ENCODE measurements around the gene CEP85.
A peak's percentile ranks its signal among the peaks of the same experiment; 100 is the strongest.

The CEP85 gene

GRCh38 chr1:26278724-26279455 is 44.9 kb downstream of the CEP85 start:
- peak; percentile 67 for DNase-seq

- DNase-seq: peak; percentile 89
Observed at GRCh38 chr1:26279456-26280332, 45.7 kb downstream of the CEP85 start, which contains the start of gene SH3BGRL3. TSS of gene SH3BGRL3 (plus strand) at chr1:26280086. CDS start at chr1:26280156, 70 bp downstream.

- no peak for DNase-seq
Observed at GRCh38 chr1:26280333-26281042, 46.5 kb downstream of the CEP85 start.

- DNase-seq: no peak
Observed at GRCh38 chr1:26281091-26281958, 47.3 kb downstream of the CEP85 start.

- no peak for DNase-seq
Observed at GRCh38 chr1:26281971-26282370, 48.0 kb downstream of the CEP85 start.

GRCh38 chr1:26282401-26282918 is 48.5 kb downstream of the CEP85 start:
- DNase-seq: no peak

- no peak for DNase-seq
Observed at GRCh38 chr1:26283279-26283853, 49.4 kb downstream of the CEP85 start.

GRCh38 chr1:26283871-26284596 is 50.0 kb downstream of the CEP85 start:
- DNase-seq: peak; percentile 28

- DNase-seq: peak; percentile 98
Observed at GRCh38 chr1:26284597-26285347, 50.8 kb downstream of the CEP85 start.

GRCh38 chr1:26285366-26286063 is 51.5 kb downstream of the CEP85 start:
- peak; percentile 76 for DNase-seq

- DNase-seq: no peak
Observed at GRCh38 chr1:26286064-26286416, 52.0 kb downstream of the CEP85 start.

GRCh38 chr1:26287033-26287711 is 53.2 kb downstream of the CEP85 start:
- DNase-seq: peak; percentile 77

GRCh38 chr1:26287811-26288210 is 53.8 kb downstream of the CEP85 start:
- DNase-seq: no peak

GRCh38 chr1:26288311-26288941 is 54.4 kb downstream of the CEP85 start:
- DNase-seq: peak; percentile 86

GRCh38 chr1:26289158-26290059 is 55.4 kb downstream of the CEP85 start:
- peak; percentile 51 for DNase-seq

- no peak for DNase-seq
Observed at GRCh38 chr1:26290122-26290881, 56.3 kb downstream of the CEP85 start.

GRCh38 chr1:26290882-26291261 is 56.9 kb downstream of the CEP85 start:
- DNase-seq: no peak
